ENCODE measurements around the gene TRPM4. TPM values are rescaled to one million over a fixed set of nuclear protein-coding genes. Genes with fewer than 3 reads are reported as not detected.

The TRPM4 gene
- polyA plus RNA-seq = under 1 TPM in 1 of 3 donors, not detected in 2; 0.17 TPM

DNA sequence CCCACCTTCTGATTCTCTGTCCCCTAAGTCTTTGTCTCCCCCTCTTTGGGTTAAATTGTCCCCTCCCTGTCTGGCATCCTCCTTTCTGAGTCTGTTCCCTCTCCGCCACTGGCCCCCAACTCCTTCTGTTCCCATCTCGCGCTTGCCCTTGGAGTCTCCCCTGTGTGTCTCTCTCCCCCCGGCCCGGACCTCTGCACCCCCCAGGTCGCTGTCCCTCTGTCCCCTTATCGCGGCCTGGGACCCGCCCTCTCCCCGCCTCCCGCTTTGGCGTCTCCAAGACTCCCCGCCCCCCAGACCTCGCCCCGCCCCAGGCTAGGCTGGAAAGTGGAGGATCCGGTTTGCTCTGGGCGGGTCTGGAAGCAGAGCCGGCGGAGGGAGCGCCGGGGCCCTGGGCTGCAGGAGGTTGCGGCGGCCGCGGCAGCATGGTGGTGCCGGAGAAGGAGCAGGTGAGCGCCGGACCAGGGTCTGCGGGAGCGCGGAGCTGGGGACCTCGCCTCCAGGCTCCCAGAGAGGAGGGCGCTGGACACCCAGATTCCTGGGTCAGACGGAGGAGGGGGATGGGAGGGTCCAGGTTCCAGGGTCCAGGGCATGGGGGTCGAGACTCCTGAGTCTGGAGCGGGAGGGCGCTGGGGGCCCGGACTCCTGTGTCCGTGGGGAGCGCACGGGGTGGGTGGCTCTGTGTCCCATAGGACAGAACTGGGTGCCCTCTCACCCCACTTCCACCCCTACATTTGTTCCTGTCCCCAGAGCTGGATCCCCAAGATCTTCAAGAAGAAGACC lies at the start of gene TRPM4:
TRPM4 (plus strand) TSS at position 348 of the 780 bp plus-strand sequence; CDS start at position 423, 75 bp downstream.
- no peak for DNase-seq
- Mint-ChIP-seq H3K4me3 (peak within 1 kb of the TSS in 2 of 5 donors; percentile 6 to 34), H3K9me3 (peaks cover 0 to 3% (median 0%) of the 10 kb centered on the region in 6 donors), H3K36me3 (peaks cover 0 to 4% (median 3%) of the 10 kb centered on the region in 3 donors), H3K4me1 (peaks cover 5 to 7% of the 10 kb centered on the region in 2 donors), H3K27ac (no peak within 1 kb of the TSS), H3K27me3 (ENCODE audit: low read depth in 3 of 3) (peaks cover 10 to 25% (median 13%) of the 10 kb centered on the region in 3 donors)

DNA sequence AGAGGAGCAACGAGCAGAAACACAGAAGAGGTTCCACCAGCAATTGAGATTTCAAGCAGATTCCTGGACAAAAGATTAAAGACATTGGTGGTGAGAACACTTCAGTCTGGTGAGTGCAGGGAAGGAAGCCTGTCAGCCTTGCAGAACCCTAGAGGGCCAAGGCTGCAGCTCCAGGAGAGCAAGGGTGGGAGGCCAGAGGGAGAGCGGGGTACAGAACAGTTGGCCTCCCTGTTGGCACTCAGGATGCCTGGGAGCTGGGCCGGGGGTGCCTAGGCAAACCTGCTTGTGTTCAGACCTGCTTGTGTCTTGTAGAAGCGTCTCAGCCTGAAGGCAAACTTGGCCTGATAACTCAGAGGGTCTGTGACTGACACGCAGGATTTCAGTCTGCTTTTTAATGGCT lies 48.5 kb upstream of the TRPM4 start:
- H3K36me3 Mint-ChIP-seq = peaks cover 17 to 25% (median 19%) of the 10 kb centered on the region in 3 donors
- peak overlapping the region in 3 of 6 donors; percentile 1 to 37 (median 19) for H3K27ac Mint-ChIP-seq
- H3K4me1 Mint-ChIP-seq = peaks cover 10 to 11% of the 10 kb centered on the region in 2 donors
- no peaks in the 10 kb centered on the region for H3K9me3 Mint-ChIP-seq
- no peak overlapping the region for H3K4me3 Mint-ChIP-seq
- DNase-seq = no peak
- H3K27me3 Mint-ChIP-seq (ENCODE audit: low read depth in 3 of 3) = peaks cover 5 to 7% (median 6%) of the 10 kb centered on the region in 3 donors

DNA sequence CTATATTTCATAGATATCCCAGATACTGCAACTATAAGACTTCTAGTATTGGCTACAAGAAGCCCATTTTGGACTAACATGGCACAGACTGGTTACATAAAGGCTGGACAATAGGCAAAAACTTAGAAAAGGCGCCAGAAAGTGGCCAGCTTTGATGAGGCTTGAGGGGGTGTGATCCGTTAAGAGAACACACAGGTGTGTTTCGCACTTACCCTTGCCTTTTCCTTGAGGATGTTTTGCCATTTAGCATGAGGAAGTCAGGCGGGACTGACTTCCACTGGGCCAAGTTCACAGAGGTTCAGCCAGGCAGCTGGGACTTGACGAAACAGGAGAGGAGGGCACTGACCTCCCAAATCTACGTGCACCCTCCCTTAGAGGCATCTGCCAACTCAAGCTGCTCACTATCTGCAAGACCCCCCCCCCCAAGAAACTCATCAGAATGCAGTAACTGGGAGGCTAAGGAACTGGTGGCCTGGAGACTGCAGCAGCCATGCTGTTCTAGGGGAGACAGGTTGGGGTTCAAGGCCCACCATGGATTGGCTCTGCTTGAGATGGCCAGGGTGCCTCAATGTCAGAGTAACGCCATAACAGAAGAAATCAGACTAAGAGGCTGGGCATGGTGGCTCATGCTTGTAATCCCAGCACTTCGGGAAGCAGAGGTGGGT lies 47.9 kb upstream of the TRPM4 start:
- Mint-ChIP-seq H3K9me3 (no peaks in the 10 kb centered on the region), H3K27me3 (ENCODE audit: low read depth in 3 of 3) (peaks cover 5 to 7% (median 6%) of the 10 kb centered on the region in 3 donors), H3K27ac (peak overlapping the region in 1 of 6 donors; percentile 1), H3K36me3 (peaks cover 16 to 24% (median 19%) of the 10 kb centered on the region in 3 donors), H3K4me3 (no peak overlapping the region), H3K4me1 (peaks cover 11% of the 10 kb centered on the region in 2 donors)
- DNase-seq = no peak

DNA sequence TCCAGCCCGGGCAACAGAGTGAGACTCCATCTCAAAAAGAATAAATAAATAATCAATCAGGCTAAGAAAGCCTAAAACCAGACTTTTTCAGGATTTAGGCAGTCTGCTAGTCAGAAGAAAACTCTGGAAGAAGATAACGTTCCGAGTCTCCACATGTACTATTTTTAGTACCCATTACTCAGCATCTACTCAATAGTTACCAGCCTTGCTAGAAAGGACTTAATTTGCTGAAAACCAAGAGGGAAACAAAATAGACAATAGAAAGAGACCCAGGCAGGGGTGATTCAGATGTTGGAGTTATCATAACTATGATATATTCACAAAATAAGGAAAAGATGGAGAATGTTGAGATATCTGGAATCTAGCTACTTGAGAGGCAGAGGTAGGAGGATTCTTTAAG lies 47.0 kb upstream of the TRPM4 start:
- H3K4me1 Mint-ChIP-seq = peaks cover 15 to 18% of the 10 kb centered on the region in 2 donors
- no peak for DNase-seq
- H3K4me3 Mint-ChIP-seq = no peak overlapping the region
- peaks cover 5 to 7% (median 6%) of the 10 kb centered on the region in 3 donors for H3K27me3 Mint-ChIP-seq (ENCODE audit: low read depth in 3 of 3)
- peaks cover 10 to 19% (median 15%) of the 10 kb centered on the region in 3 donors for H3K36me3 Mint-ChIP-seq
- H3K9me3 Mint-ChIP-seq = no peaks in the 10 kb centered on the region
- peak overlapping the region in 1 of 6 donors; percentile 55 for H3K27ac Mint-ChIP-seq

DNA sequence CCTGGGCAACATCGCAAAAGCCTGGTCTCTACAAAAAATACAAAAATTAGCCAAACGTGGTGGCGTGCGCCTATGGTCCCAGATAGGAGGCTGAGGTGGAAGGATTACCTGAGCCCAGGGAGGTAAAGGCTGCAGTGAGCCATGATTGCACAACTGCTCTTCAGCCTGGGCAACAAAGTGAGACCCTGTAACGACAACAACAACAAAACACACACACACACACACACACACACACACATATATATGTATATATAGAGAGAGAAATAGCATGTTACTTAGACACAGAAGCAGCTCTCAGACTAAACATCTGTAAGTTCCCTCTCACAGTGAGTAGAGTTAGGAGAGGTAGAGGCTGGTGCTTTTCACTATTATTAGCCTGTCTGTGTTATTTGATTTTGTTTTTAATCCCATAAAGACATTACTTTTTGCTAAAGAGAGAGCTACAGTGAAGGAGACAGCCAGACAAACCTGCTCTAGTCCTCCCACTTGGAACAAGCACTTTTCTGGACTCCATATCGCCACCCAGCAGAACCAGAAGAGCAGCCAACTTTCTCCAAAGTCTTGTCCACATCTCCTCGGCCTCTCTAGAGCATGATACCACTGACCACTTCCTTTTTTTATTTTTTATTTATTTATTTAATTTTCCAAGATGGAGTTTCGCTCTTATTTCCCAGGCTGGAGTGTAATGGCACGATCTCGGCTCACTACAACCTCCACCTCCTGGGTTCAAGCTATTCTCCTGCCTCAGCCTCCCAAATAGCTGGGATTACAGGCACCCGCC lies 46.2 kb upstream of the TRPM4 start:
- no peak overlapping the region for H3K27ac Mint-ChIP-seq
- H3K9me3 Mint-ChIP-seq = no peaks in the 10 kb centered on the region
- peaks cover 5 to 7% (median 6%) of the 10 kb centered on the region in 3 donors for H3K27me3 Mint-ChIP-seq (ENCODE audit: low read depth in 3 of 3)
- peak overlapping the region in 1 of 5 donors; percentile 26 for H3K4me3 Mint-ChIP-seq
- H3K4me1 Mint-ChIP-seq = peaks cover 15 to 21% of the 10 kb centered on the region in 2 donors
- peaks cover 10 to 18% (median 15%) of the 10 kb centered on the region in 3 donors for H3K36me3 Mint-ChIP-seq
- no peak for DNase-seq

DNA sequence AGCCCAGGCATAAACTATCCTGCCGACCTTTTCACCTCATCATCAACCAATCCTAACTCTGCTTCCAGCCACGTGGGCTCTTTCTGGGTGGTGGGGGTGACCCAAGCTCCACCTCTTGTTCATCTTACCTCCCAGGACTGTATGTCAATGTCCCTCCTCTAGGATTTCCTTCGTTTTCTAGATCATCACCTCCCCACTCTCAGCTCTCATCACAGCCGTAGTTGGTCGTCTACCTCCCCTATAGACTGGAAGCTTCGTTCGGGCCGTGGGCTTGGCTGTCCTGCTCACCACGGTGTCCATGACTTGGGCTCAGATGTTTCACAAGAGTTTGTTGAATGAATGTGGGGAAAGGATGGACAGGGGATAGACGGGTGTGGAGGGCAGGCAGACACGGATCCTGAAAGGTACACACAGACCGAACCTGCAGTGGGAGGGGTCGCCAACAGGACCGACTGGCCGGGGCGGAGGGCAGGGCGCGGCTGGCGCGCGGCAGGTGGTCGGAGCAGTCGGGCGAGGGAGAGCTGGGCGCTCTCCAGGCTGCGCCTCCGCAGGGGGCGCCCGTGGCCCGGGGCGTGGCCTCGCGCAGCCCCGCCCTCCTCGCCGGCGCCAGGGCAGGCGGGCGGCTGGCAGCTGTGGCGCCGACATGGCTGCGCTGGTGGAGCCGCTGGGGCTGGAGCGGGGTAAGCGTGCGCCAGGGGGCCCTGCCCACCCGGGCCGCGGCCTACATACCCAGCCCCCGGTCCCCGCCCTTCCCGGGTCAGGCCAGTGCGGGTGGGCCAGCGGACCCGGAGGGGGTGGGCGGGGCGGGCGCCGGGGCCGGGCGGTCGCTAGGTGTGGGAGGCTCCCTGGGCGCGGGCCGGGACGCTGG lies 43.6 kb upstream of the TRPM4 start, which contains the start of gene LIN7B:
LIN7B (plus strand) TSS at position 609 of the 868 bp plus-strand sequence; CDS start at position 644, 35 bp downstream.
- H3K9me3 Mint-ChIP-seq = no peaks in the 10 kb centered on the region
- peak within 1 kb of the TSS; percentile 80 to 94 (median 87) for H3K4me3 Mint-ChIP-seq
- H3K36me3 Mint-ChIP-seq = peaks cover 0 to 2% (median under 1%) of the 10 kb centered on the region in 3 donors
- H3K27me3 Mint-ChIP-seq (ENCODE audit: low read depth in 3 of 3) = peaks cover under 1 to 6% (median 2%) of the 10 kb centered on the region in 3 donors
- H3K27ac Mint-ChIP-seq = peak within 1 kb of the TSS in 5 of 6 donors; percentile 42 to 90 (median 86)
- peak; percentile 80 to 86 (median 86) for DNase-seq
- H3K4me1 Mint-ChIP-seq = peaks cover 31 to 44% of the 10 kb centered on the region in 2 donors

DNA sequence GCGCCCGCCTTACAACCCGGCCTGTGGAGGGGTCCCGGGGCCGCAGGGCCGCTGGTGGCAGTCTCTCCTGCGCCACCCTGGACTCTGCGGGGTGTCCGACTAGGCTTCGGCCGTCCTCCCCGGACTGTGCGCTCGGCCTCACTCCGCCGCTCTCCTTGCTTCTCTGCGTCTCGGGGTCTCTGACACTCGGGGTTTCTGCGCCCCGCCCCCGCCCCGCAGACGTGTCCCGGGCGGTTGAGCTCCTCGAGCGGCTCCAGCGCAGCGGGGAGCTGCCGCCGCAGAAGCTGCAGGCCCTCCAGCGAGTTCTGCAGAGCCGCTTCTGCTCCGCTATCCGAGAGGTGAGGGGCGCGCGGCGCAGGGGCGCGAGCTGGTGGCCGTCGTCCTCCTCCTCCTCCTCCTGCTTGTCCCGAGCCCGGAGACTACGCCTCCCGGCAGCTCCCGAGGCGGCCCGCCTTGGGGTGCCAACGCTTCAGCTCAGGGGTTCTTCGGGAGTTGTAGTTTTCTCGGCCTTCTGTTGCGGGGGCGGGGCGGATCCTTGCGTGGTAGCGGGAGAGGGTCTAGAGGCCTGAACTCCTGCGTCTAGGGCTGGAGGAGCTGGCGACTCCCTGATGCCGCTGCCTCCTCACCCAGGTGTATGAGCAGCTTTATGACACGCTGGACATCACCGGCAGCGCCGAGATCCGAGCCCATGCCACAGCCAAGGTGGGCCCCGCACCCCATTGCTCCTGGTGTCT lies 42.8 kb upstream of the TRPM4 start:
- Mint-ChIP-seq H3K9me3 (no peaks in the 10 kb centered on the region), H3K27me3 (ENCODE audit: low read depth in 3 of 3) (peaks cover 0 to 7% (median 2%) of the 10 kb centered on the region in 3 donors), H3K4me3 (peak overlapping the region; percentile 75 to 94 (median 85)), H3K27ac (peak overlapping the region in 3 of 6 donors; percentile 42 to 75 (median 73)), H3K4me1 (peaks cover 31 to 44% of the 10 kb centered on the region in 2 donors), H3K36me3 (no peaks in the 10 kb centered on the region)
- DNase-seq = no peak

DNA sequence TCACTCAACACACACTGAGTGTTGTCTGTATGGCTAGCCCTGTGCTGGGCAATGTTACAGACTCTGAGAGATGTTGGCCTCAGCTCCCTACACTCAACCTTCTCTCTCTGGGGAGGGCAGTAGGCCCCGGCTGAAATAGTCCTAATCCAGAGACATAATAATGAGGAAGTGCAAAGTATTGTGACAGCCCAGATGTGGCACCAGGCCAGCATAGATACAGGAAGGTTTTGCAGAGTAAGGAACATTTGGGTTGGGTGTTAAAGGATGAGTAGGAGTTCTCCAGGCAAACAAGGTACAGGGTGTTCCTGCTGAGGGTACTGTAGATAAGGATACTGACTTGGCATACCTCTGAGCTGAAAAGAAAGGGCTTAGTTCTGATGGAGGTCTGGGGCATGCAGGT lies 41.0 kb upstream of the TRPM4 start:
- peaks cover 2 to 7% (median 2%) of the 10 kb centered on the region in 3 donors for H3K27me3 Mint-ChIP-seq (ENCODE audit: low read depth in 3 of 3)
- H3K4me3 Mint-ChIP-seq = peak overlapping the region; percentile 56 to 72 (median 67)
- H3K36me3 Mint-ChIP-seq = no peaks in the 10 kb centered on the region
- H3K27ac Mint-ChIP-seq = peak overlapping the region in 5 of 6 donors; percentile 11 to 75 (median 53)
- H3K9me3 Mint-ChIP-seq = no peaks in the 10 kb centered on the region
- DNase-seq = no peak
- peaks cover 39 to 51% of the 10 kb centered on the region in 2 donors for H3K4me1 Mint-ChIP-seq

DNA sequence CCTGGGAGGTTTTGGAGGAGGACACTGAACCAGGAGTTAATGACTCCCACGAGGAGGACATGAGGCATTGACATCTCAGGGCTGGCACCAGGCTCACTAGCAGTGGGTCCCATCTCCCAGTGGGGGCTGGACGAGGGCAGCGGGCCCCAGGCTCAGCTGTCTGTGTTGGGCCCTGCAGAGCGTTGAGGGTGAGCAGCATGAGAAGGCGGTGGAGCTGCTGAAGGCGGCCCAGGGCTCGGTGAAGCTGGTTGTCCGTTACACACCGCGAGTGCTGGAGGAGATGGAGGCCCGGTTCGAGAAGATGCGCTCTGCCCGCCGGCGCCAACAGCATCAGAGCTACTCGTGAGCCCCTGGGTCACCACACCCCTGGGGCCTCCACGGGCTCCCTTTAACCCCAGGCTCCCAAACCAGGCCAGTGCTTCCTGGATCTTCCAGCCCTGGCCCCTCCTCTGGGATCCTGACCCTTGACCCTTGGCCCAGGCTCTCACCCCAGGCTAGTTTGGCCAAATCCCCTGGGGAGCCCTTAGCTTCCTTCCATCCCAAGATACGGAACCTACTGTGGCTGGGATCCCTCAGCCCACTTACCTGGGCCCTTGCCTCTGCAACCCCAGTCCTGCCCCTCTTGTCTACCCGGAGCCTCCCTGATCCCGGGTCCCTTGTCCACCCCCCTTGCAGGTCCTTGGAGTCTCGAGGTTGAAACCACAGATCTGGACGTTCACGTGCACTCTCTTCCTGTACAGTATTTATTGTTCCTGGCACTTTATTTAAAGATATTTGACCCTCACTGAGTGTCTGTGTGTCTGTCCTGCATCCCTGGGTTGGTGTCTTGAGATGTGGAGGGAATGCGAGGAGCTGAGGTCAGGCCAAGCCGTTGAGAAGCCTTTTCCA lies 39.7 kb upstream of the TRPM4 start:
- Mint-ChIP-seq H3K27ac (peak overlapping the region; percentile 87 to 94 (median 92)), H3K9me3 (no peaks in the 10 kb centered on the region), H3K4me1 (peaks cover 39 to 51% of the 10 kb centered on the region in 2 donors), H3K4me3 (peak overlapping the region; percentile 85 to 90 (median 88)), H3K36me3 (peaks cover 0 to 3% (median 0%) of the 10 kb centered on the region in 3 donors), H3K27me3 (ENCODE audit: low read depth in 3 of 3) (peaks cover 2 to 7% (median 2%) of the 10 kb centered on the region in 3 donors)
- DNase-seq = no peak

DNA sequence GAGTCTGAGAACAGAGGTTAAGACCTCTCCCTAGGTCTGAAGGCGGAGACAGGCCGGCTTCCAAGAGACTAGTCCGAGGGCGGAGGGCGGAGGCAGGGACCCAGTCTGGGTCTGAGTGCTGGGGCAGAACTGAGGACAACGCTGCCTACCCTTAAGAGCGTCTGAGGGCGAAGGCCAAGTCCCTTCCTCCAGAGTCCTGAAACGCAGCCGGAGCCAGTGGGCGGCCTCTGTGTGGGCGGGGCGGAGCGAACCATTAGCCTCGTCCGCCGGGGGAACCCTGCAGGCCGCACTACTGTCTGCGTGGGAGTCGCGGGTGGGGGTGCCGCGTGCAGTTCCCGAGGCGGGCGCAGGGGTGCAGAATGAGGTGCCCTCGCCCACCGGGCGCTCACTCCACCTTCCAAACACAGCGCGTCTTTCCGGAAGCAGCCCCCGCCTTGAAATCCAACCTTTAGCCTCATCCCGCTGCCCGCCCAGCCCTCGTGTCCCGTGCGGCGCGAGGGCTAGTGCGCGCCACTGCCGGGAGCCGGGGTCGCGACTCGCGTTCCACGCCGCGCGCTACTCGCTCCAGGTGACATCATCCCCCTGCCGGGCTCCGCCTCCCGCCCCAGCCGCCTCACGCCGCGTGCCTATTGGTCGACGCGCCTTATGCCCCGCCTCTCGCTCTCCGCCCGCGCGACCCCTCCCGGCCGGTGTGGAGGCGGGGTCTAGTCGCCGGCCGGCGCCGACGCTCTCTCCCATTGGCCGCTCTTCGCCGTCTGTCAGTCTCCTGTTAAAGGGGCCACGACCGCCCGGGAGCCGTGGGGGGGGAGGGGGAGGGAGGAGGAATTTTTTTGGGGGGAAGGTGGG lies 38.8 kb upstream of the TRPM4 start, which contains the start of gene C19orf73:
C19orf73 (minus strand) TSS at position 579 of the 846 bp plus-strand sequence; CDS start at position 458, 121 bp downstream.
- Mint-ChIP-seq H3K9me3 (no peaks in the 10 kb centered on the region), H3K27ac (peak within 1 kb of the TSS; percentile 87 to 94 (median 92)), H3K36me3 (peaks cover 0 to 3% (median 0%) of the 10 kb centered on the region in 3 donors), H3K4me3 (peak within 1 kb of the TSS; percentile 85 to 90 (median 88)), H3K27me3 (ENCODE audit: low read depth in 3 of 3) (peaks cover 2 to 10% (median 2%) of the 10 kb centered on the region in 3 donors), H3K4me1 (peaks cover 32 to 44% of the 10 kb centered on the region in 2 donors)
- DNase-seq = peak; percentile 97 to 98 (median 98)

Data from immature natural killer cell (primary cell).